K562 (cell line): ENCODE data around the gene EPB41L4A.

Source experiments
- CBFB ChIP-seq: sonication (generic); formaldehyde crosslinking; IDR thresholded peaks from 2 replicates; pipeline ENCODE4 v1.4.0; 2020; ENCODE audit warnings: mild to moderate bottlenecking, missing genetic modification reagents
- CTCF ChIP-seq, 3 experiments: IDR thresholded peaks in 2 of 3; conservative IDR thresholded peaks in 1 of 3; 2 replicates each; pipeline ENCODE4 v1.5.1; 2011 to 2012; ENCODE audit warnings: low read length in 3 of 3, mild to moderate bottlenecking in 3 of 3, control low read depth in 2 of 3, improper control_type of control experiment in 1 of 3, inconsistent platforms in 1 of 3, low read depth in 1 of 3, mixed read lengths in 1 of 3, moderate library complexity in 1 of 3; ENCODE audit not compliant: insufficient read depth in 2 of 3
- E2F1 ChIP-seq: sonication (generic); formaldehyde crosslinking; IDR thresholded peaks from 2 replicates; pipeline ENCODE4 v1.8.1; 2023; ENCODE audit warnings: mild to moderate bottlenecking, missing genetic modification reagents, moderate library complexity
- IRF1 ChIP-seq: sonication (generic); formaldehyde crosslinking; IDR thresholded peaks from 2 replicates; pipeline ENCODE4 v1.8.0; 2022; ENCODE audit warnings: missing genetic modification reagents, mild to moderate bottlenecking, borderline replicate concordance
- KDM4B ChIP-seq, 2 experiments: fragments of 450-650 bp in 1 of 2; sonication (generic) in 1 of 2; IDR thresholded peaks; 2 replicates each; pipeline ENCODE4 v1.6.1; 2016 to 2017; ENCODE audit warnings: borderline replicate concordance in 2 of 2, antibody characterized with exemption in 1 of 2, low read depth in 1 of 2, mild to moderate bottlenecking in 1 of 2
- KLF10 ChIP-seq: fragments of 250-450 bp; sonication (Bioruptor Pico); IDR thresholded peaks from 2 replicates; pipeline ENCODE4 v1.6.1; 2021; ENCODE audit warnings: matching md5 sums
- MTA3 ChIP-seq: fragments of 450-650 bp; formaldehyde crosslinking; IDR thresholded peaks from 2 replicates; pipeline ENCODE4 v1.6.1; 2017; ENCODE audit warnings: mild to moderate bottlenecking, borderline replicate concordance
- THAP7 ChIP-seq: fragments of 250-450 bp; sonication (Bioruptor Pico); IDR thresholded peaks from 2 replicates; pipeline ENCODE4 v1.5.0; 2021
- TOE1 ChIP-seq, 2 experiments: fragments of 450-650 bp in 1 of 2; sonication (generic) in 1 of 2; formaldehyde crosslinking in 1 of 2; IDR thresholded peaks; 2 replicates each; pipeline versions ENCODE4 v1.7.1 to v1.8.0; 2016 to 2022; ENCODE audit warnings: borderline replicate concordance in 2 of 2, mild to moderate bottlenecking in 2 of 2, antibody characterized with exemption in 1 of 2, inconsistent platforms in 1 of 2, low read depth in 1 of 2, missing genetic modification reagents in 1 of 2, moderate library complexity in 1 of 2
- ZNF165 ChIP-seq: fragments of 250-450 bp; sonication (Bioruptor Pico); IDR thresholded peaks from 2 replicates; pipeline ENCODE4 v1.4.0; 2020; ENCODE audit warnings: borderline replicate concordance

- TF ChIP-seq MTA3 (no peak), E2F1 (CRISPR knock-in tag) (no peak), CTCF (IDR thresholded peaks at IDR 0.05 in 2 of 3, conservative IDR thresholded peaks at IDR 0.05 in 1 of 3; ENCODE audit: insufficient read depth in 2 of 3, low read depth in 1 of 3, low read length in 3 of 3) (no peak), CBFB (CRISPR knock-in tag) (no peak), IRF1 (CRISPR knock-in tag) (no peak), KDM4B (IDR thresholded peaks at IDR 0.05; ENCODE audit: borderline replicate concordance in 2 of 2, low read depth in 1 of 2) (no peak), THAP7 (no peak), TOE1 (IDR thresholded peaks at IDR 0.05; ENCODE audit: borderline replicate concordance) (no peak), TOE1 (CRISPR knock-in tag; IDR thresholded peaks at IDR 0.05; ENCODE audit: borderline replicate concordance, low read depth) (no peak), KLF10 (no peak), ZNF165 (CRISPR knock-in tag) (no peak)
Measured at GRCh38 chr5:112125903-112126302, 293.2 kb downstream of the EPB41L4A start.
